NOMO-1 (cell line): ENCODE data around the gene PANK3.
A peak's percentile ranks its signal among the peaks of the same experiment; 100 is the strongest.

Source experiments
- DNase-seq, 2 experiments: peaks; one replicate each; lab custom pipeline; 2025; ENCODE audit not compliant: unreplicated experiment in 2 of 2; lab: John Stamatoyannopoulos, UW

Gene PANK3

GRCh38 chr5:168578538-168579487 lies at the start of gene PANK3:
Gene PANK3, minus strand, starts transcription at chr5:168579368. Its CDS starts 85 bp downstream, at chr5:168579283.
- peak; percentile 74 to 83 for DNase-seq

DNA sequence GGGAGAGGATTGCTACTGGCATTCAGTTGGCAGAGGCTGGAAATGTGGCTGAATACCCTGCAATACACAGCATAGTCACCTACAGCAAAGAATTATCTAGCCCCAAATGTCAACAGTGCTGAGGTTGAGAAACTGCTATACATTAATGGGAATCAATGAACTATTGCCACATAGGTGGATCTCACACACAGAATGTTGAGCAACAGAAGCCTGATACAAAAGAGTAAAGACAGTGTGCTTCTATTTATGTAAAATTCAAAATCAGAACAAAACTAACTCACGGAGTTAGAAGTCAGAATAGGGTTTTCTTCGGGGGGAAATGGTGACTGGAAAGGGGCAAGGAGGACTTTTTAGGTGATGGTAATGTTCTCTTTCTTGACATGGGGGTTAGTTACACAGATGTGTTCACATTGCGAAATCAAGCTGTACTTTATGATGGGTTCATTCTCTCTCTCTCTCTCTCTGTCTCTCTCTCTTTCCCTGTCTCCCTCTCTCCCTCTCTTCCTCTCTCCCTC lies 45.7 kb upstream of the PANK3 start:
- peak; percentile 32 to 79 for DNase-seq

DNA sequence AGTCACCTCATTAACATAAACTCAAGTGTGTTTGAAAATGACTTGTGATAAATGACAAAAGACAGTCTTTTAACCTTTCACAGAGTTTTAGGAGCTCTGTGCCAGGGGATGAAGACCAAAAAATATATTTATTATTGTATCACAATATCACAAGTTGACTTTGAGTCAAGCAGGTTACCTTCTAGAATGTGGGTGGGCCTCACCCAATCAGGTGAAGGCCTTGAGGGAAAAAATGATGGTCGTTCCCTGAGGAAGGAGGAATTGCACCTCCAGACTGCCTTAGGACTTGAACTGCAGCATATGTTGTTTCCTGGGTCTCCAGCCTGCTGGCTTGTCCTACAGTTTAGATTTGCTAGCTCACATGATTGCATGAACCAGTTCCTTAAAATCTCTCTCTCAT lies 41.6 kb upstream of the PANK3 start:
- DNase-seq = no peak

DNA sequence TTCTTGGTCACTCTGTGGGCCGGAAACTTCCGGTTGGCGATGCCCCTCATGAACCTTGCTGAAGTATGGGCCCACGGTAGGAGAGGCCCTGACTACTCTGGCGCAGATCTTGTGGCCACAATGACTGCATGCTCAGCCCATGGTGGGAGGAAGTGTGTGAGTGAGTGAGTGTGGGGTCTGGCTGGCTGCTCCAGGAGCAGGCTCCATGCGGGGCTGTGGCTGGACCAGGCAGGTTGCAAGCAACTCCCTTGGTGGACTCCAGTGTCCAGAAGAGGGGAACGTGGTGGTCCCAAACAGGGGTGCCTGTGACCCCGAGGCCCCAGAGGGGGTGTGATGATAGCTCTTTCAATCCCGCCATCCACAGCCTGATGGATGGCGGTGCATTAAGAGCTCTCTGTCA lies 35.5 kb upstream of the PANK3 start:
- no peak for DNase-seq

DNA sequence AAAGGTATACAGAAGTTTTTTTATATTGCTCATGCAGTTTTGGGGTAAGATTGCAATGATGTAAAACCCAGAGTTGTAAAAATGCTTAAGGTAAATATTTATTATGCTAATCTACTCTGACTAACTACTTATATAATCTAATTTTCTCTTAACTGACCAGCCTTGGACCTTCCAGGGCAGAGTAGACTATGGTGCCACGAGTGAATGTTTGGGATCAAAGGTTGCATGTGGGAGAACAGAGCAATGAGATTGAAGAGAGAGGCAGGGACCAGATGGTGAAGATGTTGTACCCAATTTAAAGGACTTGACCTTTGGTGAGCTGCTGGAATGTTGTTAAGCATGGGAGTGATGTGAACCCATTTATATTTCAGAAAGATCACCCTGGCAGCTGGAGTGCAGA lies 34.8 kb upstream of the PANK3 start:
- DNase-seq = no peak

DNA sequence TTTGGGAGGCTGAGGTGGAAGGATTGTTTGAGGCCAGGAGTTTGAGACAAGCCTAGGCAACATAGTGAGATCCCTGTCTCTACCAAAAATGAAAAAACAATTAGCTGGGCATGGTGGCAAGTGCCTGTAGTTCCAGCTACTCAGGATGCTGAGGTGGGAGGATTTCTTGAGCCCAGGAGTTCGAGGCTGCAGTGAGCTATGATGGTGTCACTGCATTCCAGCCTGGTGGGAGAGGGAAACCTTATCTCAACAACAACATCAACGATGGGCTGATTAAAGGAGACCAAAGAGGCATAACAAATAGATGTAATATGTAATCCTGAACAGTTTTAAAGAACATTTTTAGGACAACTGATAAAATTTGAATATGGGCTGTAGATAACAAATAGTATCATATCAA lies 34.2 kb upstream of the PANK3 start:
- DNase-seq = no peak

- no peak for DNase-seq
Measured at GRCh38 chr5:168612996-168613395, 33.8 kb upstream of the PANK3 start.

DNA sequence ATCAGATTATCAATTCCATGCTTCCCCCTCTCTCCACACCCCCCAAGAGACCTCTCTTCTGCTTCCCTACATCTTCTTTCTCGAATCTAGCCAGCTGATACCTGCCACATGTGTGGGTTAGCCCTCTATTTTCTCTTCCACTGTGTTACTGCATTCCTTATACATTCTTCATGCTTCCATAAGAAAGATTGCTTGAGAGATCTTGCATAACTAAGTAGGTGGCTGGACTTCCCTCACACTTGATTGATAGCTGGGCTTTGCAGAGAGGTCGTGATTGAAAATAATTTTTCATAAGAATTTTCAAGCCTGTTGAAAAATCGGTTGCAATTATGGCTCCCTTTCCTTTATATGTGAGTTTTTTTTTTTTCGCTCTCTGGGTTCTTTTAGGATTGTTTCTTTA lies 33.0 kb upstream of the PANK3 start:
- no peak for DNase-seq

- DNase-seq = no peak
Measured at GRCh38 chr5:168611165-168611564, 32.0 kb upstream of the PANK3 start.

DNA sequence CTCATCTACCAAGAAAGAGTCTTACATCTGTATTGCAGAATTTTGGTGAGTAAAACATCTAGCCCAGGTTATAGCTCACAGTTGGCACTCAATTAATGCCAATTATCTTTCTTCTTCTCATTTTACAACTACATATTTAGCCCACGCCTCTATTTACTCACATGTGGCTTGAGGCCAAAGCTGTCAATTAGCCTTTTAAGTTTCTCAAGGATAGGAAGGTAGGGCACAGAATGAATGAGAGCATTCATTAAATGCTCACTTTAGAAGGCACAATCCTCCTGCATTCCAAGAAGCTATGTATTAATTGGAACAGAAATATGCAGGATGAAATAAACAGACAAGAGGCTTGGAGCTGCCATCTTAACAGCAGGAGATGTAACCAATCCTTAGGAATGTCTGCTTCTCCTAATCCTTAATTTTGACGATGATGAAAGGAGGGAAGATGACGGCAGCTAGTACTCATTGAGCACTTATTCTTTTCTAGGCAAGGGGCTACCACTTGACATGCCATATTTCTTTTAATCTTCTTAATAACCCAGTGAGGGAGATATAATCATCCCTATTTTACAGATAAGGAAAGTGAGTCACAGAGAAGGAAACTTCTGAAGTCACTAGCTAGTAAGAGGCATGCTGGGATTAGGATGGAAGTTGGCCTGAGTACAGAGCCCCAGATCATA lies 30.8 kb upstream of the PANK3 start:
- no peak for DNase-seq

DNA sequence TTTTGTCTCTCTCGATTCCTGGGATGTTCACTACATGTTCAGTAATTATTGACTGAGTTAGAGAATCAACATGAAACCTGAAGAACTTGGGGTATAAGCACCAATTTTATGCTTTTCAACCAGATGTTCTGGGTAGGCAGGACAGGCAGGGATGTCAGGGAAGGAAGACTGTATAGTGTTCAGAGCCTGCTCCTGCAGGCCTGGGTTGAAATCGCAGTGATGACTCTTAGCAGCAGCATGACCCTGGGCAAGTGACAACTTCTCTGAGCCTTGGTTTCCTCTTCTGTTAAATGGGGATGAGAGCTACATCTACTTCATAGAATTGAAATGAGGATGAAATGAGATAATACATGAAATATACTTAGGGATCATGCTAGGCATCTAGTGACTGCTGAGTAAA lies 29.7 kb upstream of the PANK3 start:
- no peak for DNase-seq

- no peak for DNase-seq
Measured at GRCh38 chr5:168608386-168608785, 29.2 kb upstream of the PANK3 start.

- no peak for DNase-seq
Measured at GRCh38 chr5:168607946-168608345, 28.8 kb upstream of the PANK3 start.

- no peak for DNase-seq
Measured at GRCh38 chr5:168606562-168606961, 27.4 kb upstream of the PANK3 start.

- no peak for DNase-seq
Measured at GRCh38 chr5:168604436-168604835, 25.3 kb upstream of the PANK3 start.

GRCh38 chr5:168603746-168604145 lies 24.6 kb upstream of the PANK3 start:
- DNase-seq = no peak

- DNase-seq = no peak
Measured at GRCh38 chr5:168602517-168602916, 23.3 kb upstream of the PANK3 start.

DNA sequence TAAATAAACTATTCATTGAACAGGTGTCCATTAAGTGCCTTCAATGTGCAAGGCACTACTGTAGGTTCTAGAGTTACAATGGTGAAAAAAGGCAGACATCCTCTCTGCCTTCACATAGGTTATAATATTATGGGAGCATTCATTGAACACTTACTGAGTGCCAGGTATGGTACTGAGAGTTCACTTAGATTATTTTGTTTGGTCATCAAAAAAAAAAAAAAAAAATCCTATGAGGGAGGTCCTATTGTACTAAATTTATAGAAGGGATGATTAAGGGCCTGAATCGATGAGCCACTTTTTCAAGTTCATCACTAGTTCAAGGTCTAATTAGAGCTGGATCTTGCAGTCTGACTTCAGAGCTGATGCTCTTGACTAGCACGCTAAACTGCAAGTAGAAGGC lies 22.8 kb upstream of the PANK3 start:
- no peak for DNase-seq

DNA sequence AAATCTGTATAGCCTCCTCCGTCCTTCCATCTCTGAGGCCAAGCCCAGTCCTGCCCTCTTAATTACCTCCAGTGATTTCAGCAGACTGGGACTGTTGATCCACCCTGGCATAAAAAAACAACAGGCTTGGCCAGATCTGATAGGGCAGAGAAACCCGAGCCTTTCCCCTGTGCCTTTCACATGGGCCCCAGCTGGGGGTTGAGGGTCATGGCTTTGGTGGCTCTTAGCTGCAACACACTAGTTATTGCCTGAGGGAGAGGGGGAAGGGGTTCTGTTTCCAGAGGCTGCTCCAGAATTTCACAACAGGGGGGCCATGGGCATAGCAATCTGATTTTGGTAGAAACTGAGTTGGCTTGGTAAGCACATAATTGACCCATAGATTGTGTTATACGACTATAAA lies 21.2 kb upstream of the PANK3 start:
- no peak for DNase-seq

DNA sequence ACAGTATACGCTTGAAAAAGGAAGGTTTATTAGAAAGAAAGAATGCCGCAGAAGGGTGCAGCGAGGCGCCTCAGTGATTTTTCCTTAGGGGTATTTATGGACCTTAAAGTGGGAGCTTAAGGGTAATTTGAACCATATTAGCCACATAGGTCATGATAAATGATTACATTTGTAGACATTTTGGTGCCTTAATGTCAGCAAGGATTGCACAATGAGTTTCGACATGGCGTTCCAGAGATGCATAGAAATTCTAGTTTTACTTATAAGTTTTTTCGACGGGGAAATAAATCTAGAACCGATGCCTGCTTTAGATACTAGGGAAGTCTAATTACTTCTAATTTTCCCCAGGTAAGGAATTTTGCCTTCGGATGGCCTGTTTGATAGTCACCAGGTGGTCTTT lies 20.7 kb upstream of the PANK3 start:
- DNase-seq = no peak

- DNase-seq = no peak
Measured at GRCh38 chr5:168598639-168599038, 19.5 kb upstream of the PANK3 start.

GRCh38 chr5:168596927-168597326 lies 17.8 kb upstream of the PANK3 start:
- DNase-seq = no peak
